ENCODE data around the gene FGF10. TPM values are rescaled to one million over a fixed set of nuclear protein-coding genes. Genes with fewer than 3 reads are reported as not detected.

FGF10 gene
- total RNA-seq, 1 donor from 2014 or later = not detected

DNA sequence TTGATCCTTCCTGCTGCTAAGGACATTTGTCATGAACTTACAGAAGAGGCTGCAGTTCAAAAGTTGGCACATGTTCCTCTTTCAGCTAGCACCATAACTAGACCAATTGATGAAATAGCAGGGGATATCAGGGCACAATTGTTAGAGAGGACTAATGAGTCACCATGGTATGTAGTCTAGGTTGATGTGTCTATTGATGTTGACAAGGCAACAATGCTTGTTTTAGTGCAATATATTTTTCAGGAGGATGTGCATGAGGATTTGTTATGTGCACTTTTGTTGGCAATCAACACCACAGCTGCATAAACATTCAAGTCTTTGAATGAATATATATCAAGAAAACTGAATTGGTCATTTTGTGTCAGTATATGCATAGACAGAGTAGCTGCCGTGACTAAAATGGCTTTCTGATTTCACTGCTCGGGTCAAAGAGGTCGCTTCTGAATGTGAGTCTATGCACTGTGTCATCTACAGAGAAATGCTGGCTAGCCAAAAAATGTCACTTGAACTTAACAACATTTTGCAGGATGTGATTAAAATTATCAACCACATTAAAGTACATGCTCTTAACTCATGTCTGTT lies 68.0 kb downstream of the FGF10 start:
- no peak overlapping the region for H3K4me3 Mint-ChIP-seq (ENCODE audit: unreplicated experiment)
- H3K4me1 Mint-ChIP-seq (ENCODE audit: unreplicated experiment) = no peaks in the 10 kb centered on the region
- DNase-seq (ENCODE audit: extremely low spot score, unreplicated experiment) = no peak
- TF ChIP-seq, protein P1, sequence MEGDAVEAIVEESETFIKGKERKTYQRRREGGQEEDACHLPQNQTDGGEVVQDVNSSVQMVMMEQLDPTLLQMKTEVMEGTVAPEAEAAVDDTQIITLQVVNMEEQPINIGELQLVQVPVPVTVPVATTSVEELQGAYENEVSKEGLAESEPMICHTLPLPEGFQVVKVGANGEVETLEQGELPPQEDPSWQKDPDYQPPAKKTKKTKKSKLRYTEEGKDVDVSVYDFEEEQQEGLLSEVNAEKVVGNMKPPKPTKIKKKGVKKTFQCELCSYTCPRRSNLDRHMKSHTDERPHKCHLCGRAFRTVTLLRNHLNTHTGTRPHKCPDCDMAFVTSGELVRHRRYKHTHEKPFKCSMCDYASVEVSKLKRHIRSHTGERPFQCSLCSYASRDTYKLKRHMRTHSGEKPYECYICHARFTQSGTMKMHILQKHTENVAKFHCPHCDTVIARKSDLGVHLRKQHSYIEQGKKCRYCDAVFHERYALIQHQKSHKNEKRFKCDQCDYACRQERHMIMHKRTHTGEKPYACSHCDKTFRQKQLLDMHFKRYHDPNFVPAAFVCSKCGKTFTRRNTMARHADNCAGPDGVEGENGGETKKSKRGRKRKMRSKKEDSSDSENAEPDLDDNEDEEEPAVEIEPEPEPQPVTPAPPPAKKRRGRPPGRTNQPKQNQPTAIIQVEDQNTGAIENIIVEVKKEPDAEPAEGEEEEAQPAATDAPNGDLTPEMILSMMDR (IDR thresholded peaks at IDR 0.05) = no peak
- H3K27ac Mint-ChIP-seq (ENCODE audit: unreplicated experiment) = no peak overlapping the region
- H3K9me3 Mint-ChIP-seq (ENCODE audit: unreplicated experiment) = no peaks in the 10 kb centered on the region
- no peaks in the 10 kb centered on the region for H3K36me3 Mint-ChIP-seq (ENCODE audit: unreplicated experiment)
- no peaks in the 10 kb centered on the region for H3K27me3 Mint-ChIP-seq (ENCODE audit: unreplicated experiment)

DNA sequence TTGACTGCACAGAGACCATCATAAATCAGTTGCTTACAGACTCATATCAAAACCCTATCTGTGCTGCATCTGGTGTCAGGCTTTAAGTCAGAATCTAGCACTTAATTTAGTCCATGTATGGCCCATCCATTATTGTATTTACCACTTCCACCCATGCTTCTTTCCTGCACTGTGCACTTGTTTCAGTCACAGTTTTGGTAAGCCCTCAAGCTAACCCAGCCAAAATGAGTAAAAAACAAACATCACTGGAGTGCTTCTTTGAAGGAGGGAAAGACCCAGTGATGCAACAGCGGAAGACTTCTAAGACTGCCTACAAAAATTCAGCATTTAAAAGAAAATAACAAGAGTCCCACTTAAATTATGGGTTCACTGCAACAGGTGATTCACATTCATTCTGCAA lies 69.0 kb downstream of the FGF10 start:
- Mint-ChIP-seq H3K27ac (ENCODE audit: unreplicated experiment) (no peak overlapping the region), H3K4me1 (ENCODE audit: unreplicated experiment) (no peaks in the 10 kb centered on the region)
- TF ChIP-seq, protein P1 (IDR thresholded peaks at IDR 0.05) = no peak

DNA sequence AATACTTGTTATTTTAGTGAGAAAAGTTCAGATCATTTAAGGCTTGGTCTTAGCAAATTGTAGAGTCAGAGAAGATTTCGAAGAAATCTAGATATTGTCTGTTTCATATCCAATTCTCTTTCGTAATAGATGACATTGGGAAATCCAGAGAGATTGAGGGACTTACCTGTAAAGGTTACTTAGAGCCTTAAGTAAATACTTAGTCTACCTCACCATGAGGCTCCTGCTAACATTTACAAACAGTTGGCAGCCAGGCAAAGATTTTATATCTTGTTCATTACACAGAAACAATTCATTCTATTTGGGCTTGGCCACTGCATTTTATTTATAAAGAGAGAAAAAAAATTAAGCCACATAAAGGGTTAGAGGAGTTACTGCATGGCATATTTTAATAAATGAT lies 70.3 kb downstream of the FGF10 start:
- Mint-ChIP-seq H3K9me3 (ENCODE audit: unreplicated experiment) (no peaks in the 10 kb centered on the region), H3K36me3 (ENCODE audit: unreplicated experiment) (no peaks in the 10 kb centered on the region), H3K27me3 (ENCODE audit: unreplicated experiment) (no peaks in the 10 kb centered on the region), H3K4me1 (ENCODE audit: unreplicated experiment) (no peaks in the 10 kb centered on the region), H3K4me3 (ENCODE audit: unreplicated experiment) (no peak overlapping the region), H3K27ac (ENCODE audit: unreplicated experiment) (no peak overlapping the region)
- DNase-seq (ENCODE audit: extremely low spot score, unreplicated experiment) = no peak
- TF ChIP-seq, protein P1 (IDR thresholded peaks at IDR 0.05) = no peak

More for the DNA sequence above, 69.0 kb downstream of the FGF10 start:
- no peak for DNase-seq (ENCODE audit: extremely low spot score, unreplicated experiment)
- H3K36me3 Mint-ChIP-seq (ENCODE audit: unreplicated experiment) = no peaks in the 10 kb centered on the region
- no peak overlapping the region for H3K4me3 Mint-ChIP-seq (ENCODE audit: unreplicated experiment)
- no peaks in the 10 kb centered on the region for H3K9me3 Mint-ChIP-seq (ENCODE audit: unreplicated experiment)
- H3K27me3 Mint-ChIP-seq (ENCODE audit: unreplicated experiment) = no peaks in the 10 kb centered on the region

DNA sequence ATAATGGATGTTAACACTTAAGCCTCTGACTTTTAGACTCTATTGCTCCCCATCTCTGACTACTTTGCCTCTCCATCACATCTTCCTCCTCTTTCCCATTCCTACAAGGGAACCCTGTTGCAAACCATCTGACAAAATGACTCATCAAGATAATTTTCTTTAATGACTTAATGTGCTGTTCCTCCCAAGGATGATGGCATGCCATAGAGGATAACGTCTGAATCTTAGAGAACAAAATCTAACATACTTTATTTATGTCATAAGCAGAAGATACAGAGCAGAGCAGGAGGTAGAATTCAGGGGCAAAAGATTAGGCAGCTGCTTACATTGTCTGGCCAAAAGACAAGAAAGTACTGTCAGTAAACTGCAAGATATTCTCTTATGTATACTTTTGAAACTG lies 76.8 kb downstream of the FGF10 start:
- no peak overlapping the region for H3K4me3 Mint-ChIP-seq (ENCODE audit: unreplicated experiment)
- no peaks in the 10 kb centered on the region for H3K9me3 Mint-ChIP-seq (ENCODE audit: unreplicated experiment)
- no peak for DNase-seq (ENCODE audit: extremely low spot score, unreplicated experiment)
- H3K27me3 Mint-ChIP-seq (ENCODE audit: unreplicated experiment) = no peaks in the 10 kb centered on the region
- H3K4me1 Mint-ChIP-seq (ENCODE audit: unreplicated experiment) = no peaks in the 10 kb centered on the region
- TF ChIP-seq, protein P1 (IDR thresholded peaks at IDR 0.05) = no peak
- H3K36me3 Mint-ChIP-seq (ENCODE audit: unreplicated experiment) = no peaks in the 10 kb centered on the region
- no peak overlapping the region for H3K27ac Mint-ChIP-seq (ENCODE audit: unreplicated experiment)

DNA sequence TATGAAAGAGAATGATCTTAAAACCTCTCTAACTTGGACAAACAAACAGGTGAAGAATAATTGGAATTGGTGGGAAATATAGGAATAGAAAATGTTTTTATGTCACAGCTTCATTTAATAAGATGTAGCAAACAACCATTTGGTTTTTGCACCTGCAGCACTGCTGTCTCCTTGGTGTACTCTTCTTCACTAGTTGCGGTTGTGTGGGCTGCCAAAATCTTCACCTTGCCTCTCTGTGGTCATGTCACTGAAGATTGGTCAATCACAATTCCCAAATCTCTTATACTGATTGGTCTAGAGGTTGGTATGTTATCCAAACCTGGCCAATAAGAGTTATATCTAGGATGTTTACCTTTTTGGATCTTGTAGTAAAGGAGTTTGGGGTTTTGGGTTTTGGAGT lies 88.7 kb downstream of the FGF10 start:
- no peaks in the 10 kb centered on the region for H3K4me1 Mint-ChIP-seq (ENCODE audit: unreplicated experiment)
- DNase-seq (ENCODE audit: extremely low spot score, unreplicated experiment) = no peak
- H3K36me3 Mint-ChIP-seq (ENCODE audit: unreplicated experiment) = no peaks in the 10 kb centered on the region
- no peak overlapping the region for H3K27ac Mint-ChIP-seq (ENCODE audit: unreplicated experiment)
- H3K27me3 Mint-ChIP-seq (ENCODE audit: unreplicated experiment) = no peaks in the 10 kb centered on the region
- H3K9me3 Mint-ChIP-seq (ENCODE audit: unreplicated experiment) = no peaks in the 10 kb centered on the region
- no peak overlapping the region for H3K4me3 Mint-ChIP-seq (ENCODE audit: unreplicated experiment)
- TF ChIP-seq, protein P1 (IDR thresholded peaks at IDR 0.05) = no peak
